ENCODE results near the gene GOLGB1.

Gene GOLGB1

DNA sequence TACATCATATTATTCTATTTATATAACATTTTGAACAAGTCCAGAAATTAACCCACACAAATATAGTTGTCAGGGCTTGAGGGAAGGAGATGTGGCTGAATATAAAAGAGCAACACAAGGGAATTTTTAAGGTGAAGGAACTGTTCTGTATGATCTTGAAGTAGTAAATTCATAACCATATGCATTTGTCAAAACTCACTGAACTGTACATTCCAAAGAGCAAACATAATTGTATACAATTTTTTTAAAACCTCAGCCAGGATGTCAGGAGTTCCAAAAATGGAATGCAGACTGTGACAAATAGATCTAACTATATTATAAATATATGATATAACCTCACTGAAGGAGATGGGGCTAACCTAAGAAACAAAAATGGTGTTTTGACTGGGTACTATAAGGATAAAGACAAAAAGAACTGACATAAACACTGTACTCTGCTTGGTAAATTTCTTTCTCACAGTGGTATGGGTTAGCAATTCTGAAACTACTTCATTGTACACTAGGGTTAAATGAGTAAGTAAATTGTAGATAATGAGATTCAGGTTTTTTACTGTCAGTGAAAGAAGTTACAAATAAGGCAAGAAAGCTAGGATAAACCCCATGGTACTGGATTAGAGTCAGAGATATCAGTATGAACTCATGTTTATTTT, 14.4 kb downstream of the GOLGB1 start:
- Histone ChIP-seq H3F3A (ENCODE audit: low read depth) (no peaks in the 10 kb centered on the region), H3K4me2 (ENCODE audit: low read depth, low read length, poor library complexity, severe bottlenecking) (no peak overlapping the region), H3K9me2 (replicated peaks; ENCODE audit: low read depth, low read length) (no peaks in the 10 kb centered on the region), H3K9ac (ENCODE audit: low read depth, low read length, poor library complexity, severe bottlenecking) (no peak overlapping the region), H3K4me3 (ENCODE audit: low read length, poor library complexity, severe bottlenecking) (no peak overlapping the region), H3K79me2 (ENCODE audit: insufficient read depth, low read length) (peaks cover 78% of the 10 kb centered on the region), H3K27me3 (ENCODE audit: insufficient read depth, low read length, poor library complexity, severe bottlenecking) (no peaks in the 10 kb centered on the region), H4K20me1 (ENCODE audit: insufficient read depth, low read length, poor library complexity, severe bottlenecking) (peaks cover 17% of the 10 kb centered on the region), H2AFZ (ENCODE audit: low read length) (no peak overlapping the region), H3K36me3 (ENCODE audit: insufficient read depth, low read length) (0 out of 2 replicates have a peak, but pooled peaks cover 3% of the 10 kb centered on the region), H3K4me1 (ENCODE audit: insufficient read depth, low read length, poor library complexity, severe bottlenecking) (peaks cover 12% of the 10 kb centered on the region), H3K9me3 (ENCODE audit: insufficient read depth, low read depth, low read length) (no peaks in the 10 kb centered on the region)
- TF ChIP-seq, protein P1, sequence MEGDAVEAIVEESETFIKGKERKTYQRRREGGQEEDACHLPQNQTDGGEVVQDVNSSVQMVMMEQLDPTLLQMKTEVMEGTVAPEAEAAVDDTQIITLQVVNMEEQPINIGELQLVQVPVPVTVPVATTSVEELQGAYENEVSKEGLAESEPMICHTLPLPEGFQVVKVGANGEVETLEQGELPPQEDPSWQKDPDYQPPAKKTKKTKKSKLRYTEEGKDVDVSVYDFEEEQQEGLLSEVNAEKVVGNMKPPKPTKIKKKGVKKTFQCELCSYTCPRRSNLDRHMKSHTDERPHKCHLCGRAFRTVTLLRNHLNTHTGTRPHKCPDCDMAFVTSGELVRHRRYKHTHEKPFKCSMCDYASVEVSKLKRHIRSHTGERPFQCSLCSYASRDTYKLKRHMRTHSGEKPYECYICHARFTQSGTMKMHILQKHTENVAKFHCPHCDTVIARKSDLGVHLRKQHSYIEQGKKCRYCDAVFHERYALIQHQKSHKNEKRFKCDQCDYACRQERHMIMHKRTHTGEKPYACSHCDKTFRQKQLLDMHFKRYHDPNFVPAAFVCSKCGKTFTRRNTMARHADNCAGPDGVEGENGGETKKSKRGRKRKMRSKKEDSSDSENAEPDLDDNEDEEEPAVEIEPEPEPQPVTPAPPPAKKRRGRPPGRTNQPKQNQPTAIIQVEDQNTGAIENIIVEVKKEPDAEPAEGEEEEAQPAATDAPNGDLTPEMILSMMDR (conservative IDR thresholded peaks at IDR 0.05; ENCODE audit: low read length): no peak
- no peak for TF ChIP-seq EZH2phosphoT487 (IDR thresholded peaks at IDR 0.05; ENCODE audit: borderline replicate concordance)

DNA sequence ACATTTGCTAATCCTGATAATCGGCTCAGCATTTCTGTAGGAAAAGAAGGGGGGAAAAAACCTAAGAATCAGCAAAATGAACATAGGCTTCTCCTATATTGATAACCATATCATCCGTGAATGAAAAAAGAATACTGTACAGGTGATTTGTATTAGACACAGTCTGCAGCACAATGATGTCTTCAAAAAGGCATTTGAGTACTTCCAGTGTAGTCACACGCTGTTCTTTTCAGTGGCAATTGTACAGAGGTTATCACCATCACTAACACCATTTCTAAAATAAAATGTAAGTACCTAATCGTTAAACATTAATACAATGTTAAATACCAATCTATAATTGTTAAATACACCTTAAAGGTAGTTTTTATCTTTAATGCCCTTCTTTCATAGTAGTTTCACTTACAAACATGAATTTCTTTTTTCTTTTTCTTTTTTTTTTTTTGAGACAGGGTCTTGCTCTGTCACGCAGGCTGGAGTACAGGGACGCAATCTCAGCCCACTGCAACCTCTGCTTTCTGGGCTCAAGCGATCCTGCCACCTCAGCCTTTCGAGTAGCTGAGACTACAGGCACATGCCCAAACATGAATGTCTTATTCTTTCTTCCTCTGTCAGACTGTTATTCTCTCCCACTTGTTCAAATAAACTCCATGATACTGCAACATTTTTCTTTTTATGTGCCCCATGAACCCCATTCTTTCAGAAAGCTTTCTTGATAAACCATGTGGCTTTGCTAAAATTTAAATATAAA, 18.4 kb downstream of the GOLGB1 start:
- H2AFZ ChIP-seq (ENCODE audit: low read length): no peak overlapping the region
- TF ChIP-seq, protein P1 (conservative IDR thresholded peaks at IDR 0.05; ENCODE audit: low read length): no peak
- TF ChIP-seq EZH2phosphoT487 (IDR thresholded peaks at IDR 0.05; ENCODE audit: borderline replicate concordance): no peak
- no peaks in the 10 kb centered on the region for H3F3A ChIP-seq (ENCODE audit: low read depth)
- no peaks in the 10 kb centered on the region for H3K9me3 ChIP-seq (ENCODE audit: insufficient read depth, low read depth, low read length)
- peaks cover 42% of the 10 kb centered on the region for H3K79me2 ChIP-seq (ENCODE audit: insufficient read depth, low read length)
- no peaks in the 10 kb centered on the region for H3K9me2 ChIP-seq (replicated peaks; ENCODE audit: low read depth, low read length)
- no peak overlapping the region for H3K9ac ChIP-seq (ENCODE audit: low read depth, low read length, poor library complexity, severe bottlenecking)
- H3K4me3 ChIP-seq (ENCODE audit: low read length, poor library complexity, severe bottlenecking): no peak overlapping the region
- no peaks in the 10 kb centered on the region for H3K4me1 ChIP-seq (ENCODE audit: insufficient read depth, low read length, poor library complexity, severe bottlenecking)
- no peak overlapping the region for H3K4me2 ChIP-seq (ENCODE audit: low read depth, low read length, poor library complexity, severe bottlenecking)
- H3K27me3 ChIP-seq (ENCODE audit: insufficient read depth, low read length, poor library complexity, severe bottlenecking): no peaks in the 10 kb centered on the region
- H4K20me1 ChIP-seq (ENCODE audit: insufficient read depth, low read length, poor library complexity, severe bottlenecking): peaks cover 6% of the 10 kb centered on the region
- H3K36me3 ChIP-seq (ENCODE audit: insufficient read depth, low read length): peaks cover 35% of the 10 kb centered on the region; the same call in 1 of the 2 replicates

DNA sequence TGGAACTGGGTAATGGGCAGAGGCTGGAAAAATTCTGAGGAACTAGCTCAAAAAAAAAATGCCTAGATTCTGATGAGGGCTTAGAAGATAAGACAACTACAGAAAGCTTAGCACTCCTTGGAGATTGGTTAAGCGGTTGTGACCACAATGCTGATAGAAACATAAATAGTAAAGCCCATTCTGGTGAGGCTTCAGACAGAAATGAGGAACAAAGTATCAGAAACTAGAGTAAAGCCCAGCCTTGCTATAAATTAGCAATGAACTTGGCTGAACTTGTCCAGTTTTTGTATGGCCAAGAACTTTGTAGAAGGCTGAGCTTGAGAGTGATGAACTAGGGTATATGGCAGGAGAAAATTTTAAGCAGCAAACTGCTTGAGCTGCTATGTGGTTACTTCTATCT, 25.4 kb downstream of the GOLGB1 start:
- Histone ChIP-seq H2AFZ (ENCODE audit: low read length) (no peak overlapping the region), H3K9me3 (ENCODE audit: insufficient read depth, low read depth, low read length) (no peaks in the 10 kb centered on the region), H3F3A (ENCODE audit: low read depth) (peaks cover 4% of the 10 kb centered on the region; the same call in 1 of the 2 replicates), H3K36me3 (ENCODE audit: insufficient read depth, low read length) (peaks cover 88% of the 10 kb centered on the region), H3K9me2 (replicated peaks; ENCODE audit: low read depth, low read length) (no peaks in the 10 kb centered on the region), H3K9ac (ENCODE audit: low read depth, low read length, poor library complexity, severe bottlenecking) (no peak overlapping the region), H3K27me3 (ENCODE audit: insufficient read depth, low read length, poor library complexity, severe bottlenecking) (no peaks in the 10 kb centered on the region), H3K4me2 (ENCODE audit: low read depth, low read length, poor library complexity, severe bottlenecking) (no peak overlapping the region), H3K4me1 (ENCODE audit: insufficient read depth, low read length, poor library complexity, severe bottlenecking) (peaks cover 10% of the 10 kb centered on the region), H4K20me1 (ENCODE audit: insufficient read depth, low read length, poor library complexity, severe bottlenecking) (no peaks in the 10 kb centered on the region), H3K79me2 (ENCODE audit: insufficient read depth, low read length) (no peaks in the 10 kb centered on the region), H3K4me3 (ENCODE audit: low read length, poor library complexity, severe bottlenecking) (no peak overlapping the region)
- no peak for TF ChIP-seq EZH2phosphoT487 (IDR thresholded peaks at IDR 0.05; ENCODE audit: borderline replicate concordance)
- TF ChIP-seq, protein P1 (conservative IDR thresholded peaks at IDR 0.05; ENCODE audit: low read length): no peak

All from Loucy (cell line).